Liver (tissue), 9 donors: ENCODE results near the gene RAB37. TPM values are rescaled to one million over a fixed set of nuclear protein-coding genes. Genes with fewer than 3 reads are reported as not detected.

Source experiments
- DNase-seq: peaks from one replicate; pipeline ENCODE4 v3.0.0-alpha.2; 2017; ENCODE audit warnings: low spot score
- H3K27ac ChIP-seq, 2 donors: one replicate each; pipeline ENCODE4 v1.7.0; 2013; ENCODE audit warnings: inconsistent platforms in 2 of 2, low read length in 2 of 2, control low read depth in 1 of 2, low read depth in 1 of 2, mild to moderate bottlenecking in 1 of 2
- H3K27me3 ChIP-seq, 4 donors: one replicate each; pipeline versions ENCODE4 v1.6.1 to v1.7.0; 2013; ENCODE audit warnings: low read length in 3 of 4, inconsistent platforms in 1 of 4, mild to moderate bottlenecking in 1 of 4, moderate library complexity in 1 of 4; ENCODE audit not compliant: control insufficient read depth in 4 of 4, insufficient read depth in 4 of 4
- H3K36me3 ChIP-seq, 4 donors: one replicate each; pipeline versions ENCODE4 v1.6.1 to v1.7.0; 2013; ENCODE audit warnings: low read length in 3 of 4, mild to moderate bottlenecking in 3 of 4, low read depth in 1 of 4, moderate library complexity in 1 of 4; ENCODE audit not compliant: control insufficient read depth in 4 of 4, insufficient read depth in 3 of 4
- H3K4me1 ChIP-seq, 4 donors: one replicate each; pipeline versions ENCODE4 v1.6.1 to v1.7.0; 2013; ENCODE audit warnings: low read length in 3 of 4, mild to moderate bottlenecking in 3 of 4, moderate library complexity in 1 of 4; ENCODE audit not compliant: control insufficient read depth in 4 of 4, insufficient read depth in 4 of 4
- H3K4me3 ChIP-seq, 3 donors: one replicate each; pipeline versions ENCODE4 v1.6.1 to v1.7.0; 2013; ENCODE audit warnings: low read length in 3 of 3, control low read depth in 1 of 3, low read depth in 1 of 3, mild to moderate bottlenecking in 1 of 3
- H3K9ac ChIP-seq, 2 donors: one replicate each; pipeline ENCODE4 v1.7.0; 2013; ENCODE audit warnings: low read length in 2 of 2, mild to moderate bottlenecking in 2 of 2, moderate library complexity in 2 of 2, control low read depth in 1 of 2, low read depth in 1 of 2
- H3K9me3 ChIP-seq, 4 donors: one replicate each; pipeline versions ENCODE4 v1.6.1 to v1.7.0; 2013; ENCODE audit warnings: low read length in 3 of 4; ENCODE audit not compliant: control insufficient read depth in 4 of 4
- ATF3 ChIP-seq: IDR thresholded peaks from 2 replicates; pipeline ENCODE4 v1.6.1; 2016; ENCODE audit warnings: antibody characterized with exemption
- CTCF ChIP-seq: fragments of 150-350 bp; IDR thresholded peaks from 2 replicates; pipeline ENCODE4 v1.5.1; 2017; ENCODE audit warnings: improper control_type of control experiment, low read depth, low read length; ENCODE audit not compliant: missing input control
- FOXA1 ChIP-seq: IDR thresholded peaks from 2 replicates; pipeline ENCODE4 v1.6.1; 2016; ENCODE audit warnings: antibody characterized with exemption
- FOXA2 ChIP-seq: IDR thresholded peaks from 2 replicates; pipeline ENCODE4 v1.6.1; 2016; ENCODE audit warnings: antibody characterized with exemption
- GABPA ChIP-seq, 2 donors: IDR thresholded peaks in 1 of 2; conservative IDR thresholded peaks in 1 of 2; 2 replicates each; pipeline ENCODE4 v1.6.1; 2016; ENCODE audit warnings: antibody characterized with exemption in 2 of 2, mild to moderate bottlenecking in 1 of 2, moderate library complexity in 1 of 2
- HNF4G ChIP-seq: IDR thresholded peaks from 2 replicates; pipeline ENCODE4 v1.6.1; 2016; ENCODE audit warnings: antibody characterized with exemption
- JUND ChIP-seq, 2 donors: IDR thresholded peaks; 2 replicates each; pipeline ENCODE4 v1.6.1; 2016; ENCODE audit warnings: antibody characterized with exemption in 2 of 2
- NR2F2 ChIP-seq: IDR thresholded peaks from 2 replicates; pipeline ENCODE4 v1.6.1; 2016; ENCODE audit warnings: antibody characterized with exemption
- RXRA ChIP-seq, 2 donors: IDR thresholded peaks; 2 replicates each; pipeline ENCODE4 v1.6.1; 2017 to 2018; ENCODE audit warnings: antibody characterized with exemption in 2 of 2, mild to moderate bottlenecking in 1 of 2
- TAF1 ChIP-seq: conservative IDR thresholded peaks from 2 replicates; pipeline ENCODE4 v1.6.1; 2016; ENCODE audit warnings: antibody characterized with exemption, mild to moderate bottlenecking
- ZBTB33 ChIP-seq: IDR thresholded peaks from 2 replicates; pipeline ENCODE4 v1.6.1; 2016; ENCODE audit warnings: antibody characterized with exemption
- WGBS: extraction: QIAGEN DNeasy Blood & Tissue Kit; methylation state at CpG from one replicate; pipeline ENCODE4 v1.1.7; 2013; 5-methylcytosine and 5-hydroxymethylcytosine counted together
- polyA plus RNA-seq, 2 donors: library from polyadenylated mRNA; stranded (reverse) in 1 of 2; unstranded in 1 of 2; fragments of 200-250 nt in 1 of 2; fragments of >200 nt in 1 of 2; fragmentation: Nextera tagmentation in 1 of 2; extraction: Ambion mirVana in 1 of 2; gene quantifications; one replicate each; pipeline versions ENCODE4 v1.2.1 to v1.2.3, GENCODE V29; 2013 to 2015
- total RNA-seq, 2 donors: library from RNA; depleted of rRNA; stranded (reverse); fragments of >200 nt; gene quantifications; one replicate each; pipeline ENCODE4 v1.2.3, GENCODE V29; 2014
- donor health status: healthy.
- donor health status: healthy.
- donor health status: healthy.
- donor health status: healthy.
- donor health status: healthy.

The RAB37 gene
- total and polyA plus RNA-seq, 4 donors, result 5.1 to 8.8 (median 5.6) TPM

- Histone ChIP-seq H3K27me3 (no peaks in the 10 kb centered on the region), H3K36me3 (peaks cover 0 to 10% (median 5%) of the 10 kb centered on the region in 4 donors), H3K9ac (no peak overlapping the region), H3K27ac (no peak overlapping the region), H3K4me3 (no peak overlapping the region), H3K4me1 (no peaks in the 10 kb centered on the region), H3K9me3 (no peaks in the 10 kb centered on the region)
- WGBS, result 78% methylated on average over 16 of the region's 16 CpGs
- DNase-seq, result no peak
- TF ChIP-seq ATF3 (no peak), JUND (IDR thresholded peaks at IDR 0.05) (no peak), RXRA (IDR thresholded peaks at IDR 0.05) (no peak)
Measured at GRCh38 chr17:74786431-74787055, 49.5 kb downstream of the RAB37 start.

- Histone ChIP-seq H3K27me3 (no peaks in the 10 kb centered on the region), H3K36me3 (peaks cover 0 to 30% (median 19%) of the 10 kb centered on the region in 4 donors)
- 89% methylated on average over 21 of the region's 21 CpGs for WGBS
Measured at GRCh38 chr17:74790161-74791058, 53.4 kb downstream of the RAB37 start.

More at GRCh38 chr17:74790161-74791058, 53.4 kb downstream of the RAB37 start:
- Histone ChIP-seq H3K9me3 (no peaks in the 10 kb centered on the region), H3K4me3 (no peak overlapping the region), H3K9ac (no peak overlapping the region), H3K27ac (no peak overlapping the region), H3K4me1 (no peaks in the 10 kb centered on the region)
- TF ChIP-seq JUND (IDR thresholded peaks at IDR 0.05) (no peak), NR2F2 (no peak), CTCF (no peak), FOXA1 (no peak), FOXA2 (no peak), ZBTB33 (no peak), RXRA (IDR thresholded peaks at IDR 0.05) (no peak), TAF1 (no peak), ATF3 (no peak), GABPA (IDR thresholded peaks at IDR 0.05 in 1 of 2, conservative IDR thresholded peaks at IDR 0.05 in 1 of 2) (no peak), HNF4G (no peak)
- DNase-seq, result no peak
